Smooth muscle cell (in vitro differentiated cells): Measurements from ENCODE around the gene DIPK1B. TPM values are rescaled to one million over a fixed set of nuclear protein-coding genes. Genes with fewer than 3 reads are reported as not detected.
"Not testable (repeated sequence)": the region's sequence is repeated elsewhere in the genome, so short reads cannot be mapped to it uniquely, and the experiment has no call there.

Experiments used
- DNase-seq: peaks from one replicate; lab custom pipeline; 2025; ENCODE audit not compliant: unreplicated experiment; lab: John Stamatoyannopoulos, UW
- H2AFZ ChIP-seq: fragments of 200-600 bp; sonication (generic); 2 replicates; pipeline ENCODE4 v1.6.0; 2016; ENCODE audit warnings: antibody characterized with exemption, low read depth, mild to moderate bottlenecking
- H3F3A ChIP-seq: fragments of 200-600 bp; sonication (generic); 2 replicates; pipeline ENCODE4 v1.6.0; 2017; ENCODE audit warnings: antibody characterized with exemption, low read depth
- H3K27ac ChIP-seq: fragments of 200-600 bp; sonication (generic); 2 replicates; pipeline ENCODE4 v1.5.1; 2016; ENCODE audit warnings: low read depth, mild to moderate bottlenecking
- H3K27me3 ChIP-seq: fragments of 200-600 bp; sonication (generic); 2 replicates; pipeline ENCODE4 v1.6.1; 2016; ENCODE audit warnings: low read depth, mild to moderate bottlenecking
- H3K36me3 ChIP-seq: fragments of 200-600 bp; sonication (generic); 2 replicates; pipeline ENCODE4 v1.5.1; 2016; ENCODE audit warnings: low read depth
- H3K4me1 ChIP-seq: fragments of 200-600 bp; sonication (generic); 2 replicates; pipeline ENCODE4 v1.5.1; 2016; ENCODE audit warnings: low read depth
- H3K4me2 ChIP-seq: fragments of 200-600 bp; sonication (generic); 2 replicates; pipeline ENCODE4 v1.6.0; 2016; ENCODE audit warnings: mild to moderate bottlenecking
- H3K4me3 ChIP-seq: fragments of 200-600 bp; sonication (generic); 2 replicates; pipeline ENCODE4 v1.5.1; 2016; ENCODE audit warnings: mild to moderate bottlenecking
- H3K79me2 ChIP-seq: fragments of 200-600 bp; sonication (generic); 2 replicates; pipeline ENCODE4 v1.6.0; 2016; ENCODE audit warnings: low read depth, mild to moderate bottlenecking
- H3K9ac ChIP-seq: fragments of 200-600 bp; sonication (generic); 2 replicates; pipeline ENCODE4 v1.6.0; 2016; ENCODE audit warnings: low read depth
- H3K9me3 ChIP-seq: fragments of 200-600 bp; sonication (generic); replicated peaks from 2 replicates; pipeline ENCODE4 v1.5.1; 2016; ENCODE audit warnings: low read depth
- H4K20me1 ChIP-seq: fragments of 200-600 bp; sonication (generic); 2 replicates; pipeline ENCODE4 v1.6.0; 2016; ENCODE audit warnings: low read depth
- WGBS: methylation state at CpG from one replicate; pipeline ENCODE4 v1.1.7; 2016; ENCODE audit warnings: low lambda C conversion rate; 5-methylcytosine and 5-hydroxymethylcytosine counted together
- polyA plus RNA-seq: library from polyadenylated mRNA; unstranded; fragments of >200 nt; fragmentation: Nextera tagmentation; extraction: Ambion mirVana; gene quantifications from 2 replicates; pipeline ENCODE4 v1.2.1, GENCODE V29; 2016
- total RNA-seq: library from RNA; depleted of rRNA; stranded (reverse); fragments of >200 nt; gene quantifications from 2 replicates; pipeline ENCODE4 v1.2.3, GENCODE V29; 2014
- TF ChIP-seq, protein P1 (sequence below): fragments of 200-600 bp; sonication (generic); IDR thresholded peaks from 2 replicates; pipeline ENCODE4 v1.5.1; 2017; ENCODE audit warnings: borderline replicate concordance, mild to moderate bottlenecking, antibody characterized with exemption; ENCODE audit not compliant: insufficient read depth, poor library complexity, severe bottlenecking

The DIPK1B gene
- total and polyA plus RNA-seq, 2 experiments from 2014 or later, result 14.6 to 58.5 TPM

DNA sequence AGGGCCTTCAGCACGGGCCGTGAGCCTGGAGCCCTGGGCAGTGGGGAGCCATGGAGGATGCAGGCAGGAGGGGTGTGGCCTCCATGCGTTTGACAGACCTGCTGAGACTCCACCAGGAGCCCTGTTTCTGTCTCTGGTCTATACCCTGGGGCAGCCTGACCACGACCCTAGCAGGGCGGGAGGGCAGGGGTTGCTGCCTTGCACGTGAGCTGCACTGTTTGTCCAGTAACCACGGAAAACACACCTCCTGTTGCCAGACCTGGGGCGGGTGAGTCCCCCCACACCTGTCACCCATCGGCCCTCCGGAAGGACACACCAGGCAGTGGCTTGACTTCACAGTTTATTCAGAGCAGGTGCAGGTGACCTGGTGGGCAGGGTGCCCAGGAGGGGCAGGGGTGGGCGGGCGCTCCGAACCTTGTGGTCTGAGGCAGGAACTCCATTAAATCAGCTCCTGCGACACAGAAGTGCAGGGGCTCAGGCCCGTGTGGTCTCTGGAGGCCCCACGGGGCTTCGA lies 41.7 kb downstream of the DIPK1B start:
- Histone ChIP-seq H3K36me3 (no peaks in the 10 kb centered on the region), H3K9me3 (no peaks in the 10 kb centered on the region), H3K4me3 (no peak overlapping the region), H3K4me2 (no peak overlapping the region), H3K4me1 (no peaks in the 10 kb centered on the region), H4K20me1 (no peaks in the 10 kb centered on the region), H3K27me3 (no peaks in the 10 kb centered on the region), H3K27ac (no peak overlapping the region), H3F3A (no peaks in the 10 kb centered on the region), H3K79me2 (no peaks in the 10 kb centered on the region), H3K9ac (no peak overlapping the region), H2AFZ (no peak overlapping the region)
- DNase-seq, result no peak
- 95% methylated on average over 15 of the region's 17 CpGs for WGBS
- TF ChIP-seq, protein P1, sequence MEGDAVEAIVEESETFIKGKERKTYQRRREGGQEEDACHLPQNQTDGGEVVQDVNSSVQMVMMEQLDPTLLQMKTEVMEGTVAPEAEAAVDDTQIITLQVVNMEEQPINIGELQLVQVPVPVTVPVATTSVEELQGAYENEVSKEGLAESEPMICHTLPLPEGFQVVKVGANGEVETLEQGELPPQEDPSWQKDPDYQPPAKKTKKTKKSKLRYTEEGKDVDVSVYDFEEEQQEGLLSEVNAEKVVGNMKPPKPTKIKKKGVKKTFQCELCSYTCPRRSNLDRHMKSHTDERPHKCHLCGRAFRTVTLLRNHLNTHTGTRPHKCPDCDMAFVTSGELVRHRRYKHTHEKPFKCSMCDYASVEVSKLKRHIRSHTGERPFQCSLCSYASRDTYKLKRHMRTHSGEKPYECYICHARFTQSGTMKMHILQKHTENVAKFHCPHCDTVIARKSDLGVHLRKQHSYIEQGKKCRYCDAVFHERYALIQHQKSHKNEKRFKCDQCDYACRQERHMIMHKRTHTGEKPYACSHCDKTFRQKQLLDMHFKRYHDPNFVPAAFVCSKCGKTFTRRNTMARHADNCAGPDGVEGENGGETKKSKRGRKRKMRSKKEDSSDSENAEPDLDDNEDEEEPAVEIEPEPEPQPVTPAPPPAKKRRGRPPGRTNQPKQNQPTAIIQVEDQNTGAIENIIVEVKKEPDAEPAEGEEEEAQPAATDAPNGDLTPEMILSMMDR, result no peak

DNA sequence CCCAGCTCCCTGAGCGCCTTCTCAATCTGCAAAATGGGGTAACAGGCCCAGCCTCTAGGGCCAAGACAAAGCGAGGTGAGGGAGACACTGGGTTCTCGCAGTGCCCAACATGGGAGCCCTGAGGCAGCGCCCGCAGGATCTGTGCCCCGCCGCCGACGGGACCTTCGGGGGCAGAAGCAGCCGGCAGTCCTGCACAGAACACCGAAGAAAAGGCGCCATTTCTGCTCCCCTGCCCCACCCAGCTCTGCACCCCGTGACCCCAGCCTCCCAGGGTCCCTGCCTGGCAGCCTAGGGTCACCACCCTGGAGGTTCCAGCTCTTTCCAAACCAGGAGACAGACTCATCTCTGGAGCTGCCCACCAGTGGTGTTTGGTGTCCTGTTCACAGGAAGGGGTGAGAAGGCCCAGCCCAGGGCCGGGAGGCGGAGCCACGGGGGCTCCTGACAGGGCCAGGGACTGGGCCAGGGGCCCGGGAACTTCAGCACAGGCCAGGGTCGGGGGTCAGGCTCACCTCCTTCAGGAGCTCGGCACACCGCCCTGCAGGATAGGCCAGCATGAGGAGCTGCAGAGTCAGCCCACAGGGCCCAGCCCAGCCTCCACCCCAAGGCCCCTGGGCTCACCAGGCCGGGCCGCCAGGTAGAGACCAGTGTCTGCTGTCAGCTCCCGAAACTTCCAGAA lies 42.4 kb downstream of the DIPK1B start:
- H3F3A ChIP-seq, result no peaks in the 10 kb centered on the region
- H3K4me2 ChIP-seq, result no peak overlapping the region
- no peak overlapping the region for H3K27ac ChIP-seq
- 88% methylated on average over 15 of the region's 24 CpGs for WGBS
- no peak overlapping the region for H3K4me3 ChIP-seq
- H3K79me2 ChIP-seq, result no peaks in the 10 kb centered on the region
- no peaks in the 10 kb centered on the region for H3K9me3 ChIP-seq
- H4K20me1 ChIP-seq, result no peaks in the 10 kb centered on the region
- H3K36me3 ChIP-seq, result no peaks in the 10 kb centered on the region
- H3K27me3 ChIP-seq, result no peaks in the 10 kb centered on the region
- H3K4me1 ChIP-seq, result no peaks in the 10 kb centered on the region
- no peak overlapping the region for H3K9ac ChIP-seq
- H2AFZ ChIP-seq, result no peak overlapping the region
- TF ChIP-seq, protein P1, result no peak
- no peak for DNase-seq

DNA sequence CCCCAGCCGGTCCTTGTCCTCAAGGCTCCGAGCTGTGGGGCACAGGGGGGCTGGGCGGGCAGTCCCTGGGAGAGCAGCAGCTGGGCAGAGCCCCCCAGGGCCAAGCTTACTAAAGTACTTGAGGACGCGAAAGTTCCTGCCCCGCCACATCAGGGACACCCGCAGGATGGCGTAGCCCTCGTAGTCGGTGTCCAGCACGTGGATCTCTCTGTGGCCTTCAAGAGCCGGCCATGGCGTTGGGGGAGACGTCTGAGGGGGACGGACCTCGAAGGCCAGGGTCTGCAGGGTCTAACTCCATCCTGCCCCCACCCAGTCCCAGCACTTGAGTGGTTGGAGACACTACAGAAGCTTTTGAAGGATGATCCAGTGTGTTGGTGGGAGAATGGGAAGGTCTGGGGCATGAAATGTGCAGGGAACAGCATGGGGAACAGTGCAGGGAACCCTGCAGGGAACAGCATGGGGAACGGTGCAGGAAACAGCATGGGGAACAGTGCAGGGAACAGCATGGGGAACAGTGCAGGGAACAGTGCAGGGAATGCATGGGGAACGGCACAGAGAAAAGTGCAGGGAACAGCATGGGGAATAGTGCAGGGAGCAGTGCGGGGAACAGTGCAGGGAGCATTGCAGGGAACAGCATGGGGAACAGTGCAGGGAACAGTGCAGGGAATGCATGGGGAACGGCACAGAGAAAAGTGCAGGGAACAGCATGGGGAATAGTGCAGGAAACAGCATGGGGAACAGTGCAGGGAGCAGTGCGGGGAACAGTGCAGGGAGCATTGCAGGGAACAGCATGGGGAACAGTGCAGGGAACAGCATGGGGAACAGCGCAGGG lies 43.1 kb downstream of the DIPK1B start:
- H3K27me3 ChIP-seq, H3K79me2 ChIP-seq, H3F3A ChIP-seq, H3K4me3 ChIP-seq, H3K4me2 ChIP-seq, H4K20me1 ChIP-seq, H3K4me1 ChIP-seq, DNase-seq, H3K36me3 ChIP-seq, H3K27ac ChIP-seq, H2AFZ ChIP-seq, H3K9ac ChIP-seq, H3K9me3 ChIP-seq: not testable (repeated sequence)
- 96% methylated on average over 21 of the region's 22 CpGs for WGBS

DNA sequence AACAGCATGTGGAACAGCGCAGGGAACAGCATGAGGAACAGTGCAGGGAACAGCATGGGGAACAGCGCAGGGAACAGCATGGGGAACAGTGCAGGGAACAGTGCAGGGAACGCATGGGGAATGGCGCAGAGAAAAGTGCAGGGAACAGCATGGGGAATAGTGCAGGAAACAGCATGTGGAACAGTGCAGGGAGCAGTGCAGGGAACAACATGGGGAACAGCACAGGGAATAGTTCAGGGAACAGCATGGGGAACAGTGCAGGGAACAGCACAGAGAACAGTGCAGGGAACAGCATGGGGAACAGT lies 43.7 kb downstream of the DIPK1B start:
- WGBS, result 93% methylated on average over 4 of the region's 4 CpGs
- no peaks in the 10 kb centered on the region for H3K27me3 ChIP-seq

More for the DNA sequence above, 43.7 kb downstream of the DIPK1B start:
- no peak for DNase-seq
- Histone ChIP-seq H4K20me1 (no peaks in the 10 kb centered on the region), H2AFZ (no peak overlapping the region), H3K9me3 (no peaks in the 10 kb centered on the region), H3K9ac (no peak overlapping the region), H3K79me2 (no peaks in the 10 kb centered on the region), H3K36me3 (no peaks in the 10 kb centered on the region), H3K27ac (no peak overlapping the region), H3K4me3 (no peak overlapping the region), H3K4me2 (no peak overlapping the region), H3F3A (no peaks in the 10 kb centered on the region), H3K4me1 (peaks cover 2% of the 10 kb centered on the region)
- TF ChIP-seq, protein P1, result no peak
